ENCODE results near the gene UNC45A. TPM values are rescaled to one million over a fixed set of nuclear protein-coding genes. Genes with fewer than 3 reads are reported as not detected.

The UNC45A gene
- total and polyA plus RNA-seq, 10 donors: 32.2 to 59.5 (median 42.3) TPM

- Histone ChIP-seq H3K27me3 (replicated peaks in 1 of 7) (no peaks in the 10 kb centered on the region), H3K4me1 (peaks cover 5 to 17% (median 11%) of the 10 kb centered on the region in 6 donors), H3K4me3 (no peak overlapping the region), H3K36me3 (peaks cover 9 to 98% (median 78%) of the 10 kb centered on the region in 6 donors), H3K9me3 (no peaks in the 10 kb centered on the region), H3K27ac (no peak overlapping the region)
- no peak for TF ChIP-seq POLR2AphosphoS5 (IDR thresholded peaks at IDR 0.05)
- no peak for TF ChIP-seq POLR2A (IDR thresholded peaks at IDR 0.05)
- TF ChIP-seq CTCF (IDR thresholded peaks at IDR 0.05 in 8 of 11, conservative IDR thresholded peaks at IDR 0.05 in 3 of 11): no peak
- no peak for DNase-seq
- intact Hi-C loops (cut with DNase I; ENCODE audit: low total_unique reads): no loop called here
- WGBS, 5 donors: 94 to 100% (median 97%) methylated on average over 4 of the region's 4 CpGs
Observed at GRCh38 chr15:90941038-90941437, 6.0 kb downstream of the UNC45A start.

DNA sequence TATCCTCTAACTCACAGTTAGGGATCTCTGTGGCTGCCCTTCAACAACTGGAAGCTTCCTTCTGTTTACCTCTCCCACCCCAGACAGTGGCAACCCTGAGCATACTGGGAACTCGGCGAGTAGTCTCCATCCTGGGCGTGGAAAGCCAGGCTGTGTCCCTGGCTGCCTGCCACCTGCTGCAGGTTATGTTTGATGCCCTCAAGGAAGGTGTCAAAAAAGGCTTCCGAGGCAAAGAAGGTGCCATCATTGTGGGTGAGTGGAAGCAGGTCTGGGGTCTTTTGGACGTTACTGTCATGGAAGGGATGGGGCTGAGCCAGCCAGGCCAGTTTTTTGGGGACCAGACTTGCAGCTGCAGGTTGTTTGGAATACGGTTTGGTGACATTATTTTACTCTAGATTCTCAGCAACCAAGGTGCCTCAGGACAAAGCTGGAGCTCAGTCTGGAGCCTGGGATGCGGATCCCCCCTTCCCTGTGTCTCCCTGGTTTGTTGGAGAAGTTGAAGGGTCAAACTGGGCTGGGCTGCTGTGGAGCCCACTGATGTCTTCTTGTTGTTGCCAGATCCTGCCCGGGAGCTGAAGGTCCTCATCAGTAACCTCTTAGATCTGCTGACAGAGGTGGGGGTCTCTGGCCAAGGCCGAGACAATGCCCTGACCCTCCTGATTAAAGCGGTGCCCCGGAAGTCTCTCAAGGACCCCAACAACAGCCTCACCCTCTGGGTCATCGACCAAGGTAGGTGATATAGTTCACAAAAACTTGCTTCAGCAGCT is 7.5 kb downstream of the UNC45A start:
- intact Hi-C loops (cut with DNase I; ENCODE audit: low total_unique reads): no loop called here
- Histone ChIP-seq H3K27ac (no peak overlapping the region), H3K9me3 (no peaks in the 10 kb centered on the region), H3K4me1 (peaks cover 0 to 4% (median 0%) of the 10 kb centered on the region in 6 donors), H3K36me3 (peaks cover 9 to 100% (median 92%) of the 10 kb centered on the region in 6 donors), H3K4me3 (no peak overlapping the region), H3K27me3 (replicated peaks in 1 of 7) (no peaks in the 10 kb centered on the region)
- WGBS, 5 donors: 82 to 93% (median 90%) methylated on average over 12 of the region's 12 CpGs
- TF ChIP-seq POLR2AphosphoS5 (IDR thresholded peaks at IDR 0.05): no peak
- TF ChIP-seq POLR2A (IDR thresholded peaks at IDR 0.05): no peak
- no peak for DNase-seq

GRCh38 chr15:90945091-90945490 is 10.0 kb downstream of the UNC45A start:
- H3K27ac ChIP-seq: peak overlapping the region in 1 of 8 donors; percentile 42
- H3K9me3 ChIP-seq: no peaks in the 10 kb centered on the region
- no peaks in the 10 kb centered on the region for H3K27me3 ChIP-seq (replicated peaks in 1 of 7)
- H3K4me1 ChIP-seq: peaks cover 0 to 12% (median 0%) of the 10 kb centered on the region in 6 donors
- peaks cover 9 to 100% (median 95%) of the 10 kb centered on the region in 6 donors for H3K36me3 ChIP-seq
- no peak for DNase-seq
- no peak overlapping the region for H3K4me3 ChIP-seq
- intact Hi-C loops (cut with DNase I; ENCODE audit: low total_unique reads): no loop called here
- TF ChIP-seq CTCF (IDR thresholded peaks at IDR 0.05 in 8 of 11, conservative IDR thresholded peaks at IDR 0.05 in 3 of 11) (no peak), POLR2A (IDR thresholded peaks at IDR 0.05) (no peak), POLR2AphosphoS5 (IDR thresholded peaks at IDR 0.05) (no peak)
- WGBS, 5 donors: 61 to 86% (median 82%) methylated on average over 7 of the region's 7 CpGs

DNA sequence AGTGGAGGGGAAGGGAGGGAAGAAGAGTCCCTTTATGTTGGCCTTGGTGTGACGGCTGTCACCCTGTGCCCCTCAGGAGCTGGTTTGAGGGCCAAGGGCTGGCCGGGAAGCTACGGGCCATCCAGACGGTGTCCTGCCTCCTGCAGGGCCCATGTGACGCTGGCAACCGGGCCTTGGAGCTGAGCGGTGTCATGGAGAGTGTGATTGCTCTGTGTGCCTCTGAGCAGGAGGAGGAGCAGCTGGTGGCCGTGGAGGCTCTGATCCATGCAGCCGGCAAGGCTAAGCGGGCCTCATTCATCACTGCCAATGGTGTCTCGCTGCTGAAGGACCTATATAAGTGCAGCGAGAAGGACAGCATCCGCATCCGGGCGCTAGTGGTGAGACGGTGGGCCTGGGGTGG is 11.5 kb downstream of the UNC45A start:
- TF ChIP-seq POLR2AphosphoS5 (IDR thresholded peaks at IDR 0.05): peak in 1 of 3 donors; percentile 44
- TF ChIP-seq CTCF (IDR thresholded peaks at IDR 0.05 in 8 of 11, conservative IDR thresholded peaks at IDR 0.05 in 3 of 11): no peak

More for the DNA sequence above, 11.5 kb downstream of the UNC45A start:
- DNase-seq: no peak
- no peak overlapping the region for H3K27ac ChIP-seq
- H3K9me3 ChIP-seq: no peaks in the 10 kb centered on the region
- H3K36me3 ChIP-seq: peaks cover 7 to 100% (median 95%) of the 10 kb centered on the region in 6 donors
- H3K4me3 ChIP-seq: no peak overlapping the region
- peaks cover 0 to 14% (median 0%) of the 10 kb centered on the region in 6 donors for H3K4me1 ChIP-seq
- no peaks in the 10 kb centered on the region for H3K27me3 ChIP-seq (replicated peaks in 1 of 7)
- 94 to 97% (median 95%) methylated on average over 16 of the region's 16 CpGs for WGBS, 5 donors
- intact Hi-C loops (cut with DNase I; ENCODE audit: low total_unique reads): no loop called here
